Measurements from ENCODE around the gene GAL3ST3.
"Not testable (repeated sequence)": the region's sequence is repeated elsewhere in the genome, so short reads cannot be mapped to it uniquely, and the experiment has no call there.

The GAL3ST3 gene

GRCh38 chr11:66013762-66014100, 35.2 kb downstream of the GAL3ST3 start:
- no peak for DNase-seq (ENCODE audit: low read depth, low spot score)

GRCh38 chr11:66012946-66013761, 35.8 kb downstream of the GAL3ST3 start:
- DNase-seq (ENCODE audit: low read depth, low spot score), result no peak

- no peak for DNase-seq (ENCODE audit: low read depth, low spot score)
These were observed 36.5 kb downstream of the GAL3ST3 start for GRCh38 chr11:66012371-66012945.

- no peak for DNase-seq (ENCODE audit: low read depth, low spot score)
These were observed 37.1 kb downstream of the GAL3ST3 start, which contains the start of gene CST6 for GRCh38 chr11:66011785-66012303. Gene CST6, plus strand, starts transcription at chr11:66012008. Its CDS starts 37 bp downstream, at chr11:66012045.

GRCh38 chr11:66011239-66011784, 37.6 kb downstream of the GAL3ST3 start:
- DNase-seq (ENCODE audit: low read depth, low spot score), result no peak

GRCh38 chr11:66010036-66010435, 38.9 kb downstream of the GAL3ST3 start:
- DNase-seq (ENCODE audit: low read depth, low spot score), result not testable (repeated sequence)

GRCh38 chr11:66008468-66009101, 40.4 kb downstream of the GAL3ST3 start:
- DNase-seq (ENCODE audit: low read depth, low spot score), result no peak

GRCh38 chr11:66008095-66008467, 40.9 kb downstream of the GAL3ST3 start:
- DNase-seq (ENCODE audit: low read depth, low spot score), result no peak

- no peak for DNase-seq (ENCODE audit: low read depth, low spot score)
These were observed 41.7 kb downstream of the GAL3ST3 start for GRCh38 chr11:66007201-66007634.

GRCh38 chr11:66006891-66007176, 42.1 kb downstream of the GAL3ST3 start:
- DNase-seq (ENCODE audit: low read depth, low spot score), result no peak

- DNase-seq (ENCODE audit: low read depth, low spot score), result no peak
These were observed 42.6 kb downstream of the GAL3ST3 start for GRCh38 chr11:66006134-66006890.

- no peak for DNase-seq (ENCODE audit: low read depth, low spot score)
These were observed 44.8 kb downstream of the GAL3ST3 start for GRCh38 chr11:66004186-66004585.

GRCh38 chr11:66003291-66003690, 45.7 kb downstream of the GAL3ST3 start:
- DNase-seq (ENCODE audit: low read depth, low spot score), result no peak

- no peak for DNase-seq (ENCODE audit: low read depth, low spot score)
These were observed 46.2 kb downstream of the GAL3ST3 start for GRCh38 chr11:66002648-66003225.

GRCh38 chr11:66001942-66002647, 46.9 kb downstream of the GAL3ST3 start, which contains the start of the genes BANF1 and EIF1AD:
Gene BANF1, plus strand, starts transcription at chr11:66002503. Its CDS starts 748 bp downstream, at chr11:66003251.
Gene EIF1AD, minus strand, starts transcription at chr11:66002157. Its CDS starts 1,768 bp downstream, at chr11:66000389.
- DNase-seq (ENCODE audit: low read depth, low spot score), result peak; percentile 85

- no peak for DNase-seq (ENCODE audit: low read depth, low spot score)
These were observed 51.7 kb downstream of the GAL3ST3 start for GRCh38 chr11:65997286-65997685.

- DNase-seq (ENCODE audit: low read depth, low spot score), result no peak
These were observed 56.9 kb downstream of the GAL3ST3 start for GRCh38 chr11:65992056-65992455.
